ENCODE measurements around the gene OR13C9. TPM values are rescaled to one million over a fixed set of nuclear protein-coding genes. Genes with fewer than 3 reads are reported as not detected.

OR13C9 gene
- total and polyA plus RNA-seq, 9 of the 15 experiments (the other 6 are each of a cell fraction or from before 2014, with no cell fraction given), result not detected

GRCh38 chr9:104577263-104577662, 40.7 kb downstream of the OR13C9 start:
- TF ChIP-seq ADNP (tag; IDR thresholded peaks at IDR 0.05) (no peak), ZNF436 (CRISPR knock-in tag; IDR thresholded peaks at IDR 0.05) (no peak), GTF2E2 (tag; IDR thresholded peaks at IDR 0.05) (no peak), PCBP1 (IDR thresholded peaks at IDR 0.05; ENCODE audit: low read depth, low read length, poor library complexity, severe bottlenecking) (no peak), CEBPG (CRISPR knock-in tag; IDR thresholded peaks at IDR 0.05) (no peak), CEBPG (tag; conservative IDR thresholded peaks at IDR 0.05 in 1 of 2, IDR thresholded peaks at IDR 0.05 in 1 of 2) (peak in 1 of 2 experiments; percentile 68; a peak in 1 of 4 replicates), ELF4 (CRISPR knock-in tag; IDR thresholded peaks at IDR 0.05) (no peak), FUS (optimal IDR thresholded peaks at IDR 0.05; ENCODE audit: low read depth, low read length) (no peak), ZNF717 (CRISPR knock-in tag; IDR thresholded peaks at IDR 0.05) (no peak)
- TF ChIP-seq, protein P1, sequence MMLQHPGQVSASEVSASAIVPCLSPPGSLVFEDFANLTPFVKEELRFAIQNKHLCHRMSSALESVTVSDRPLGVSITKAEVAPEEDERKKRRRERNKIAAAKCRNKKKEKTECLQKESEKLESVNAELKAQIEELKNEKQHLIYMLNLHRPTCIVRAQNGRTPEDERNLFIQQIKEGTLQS (IDR thresholded peaks at IDR 0.05), result 0 out of 2 replicates have a peak, but pooled peaks have one; percentile 16
- TF ChIP-seq, protein P1 (CRISPR knock-in tag; conservative IDR thresholded peaks at IDR 0.05), result no peak
- ChIA-PET POLR2A (no interaction called here), CTCF (ENCODE audit: low intra/inter-chr PET ratio) (no interaction called here)
- 0% methylated on average over 5 of the region's 5 CpGs for WGBS (ENCODE audit: insufficient coverage, low coverage, missing lambda C conversion rate)
- Histone ChIP-seq H3K36me3 (ENCODE audit: control insufficient read depth, insufficient read depth, low read length) (no peaks in the 10 kb centered on the region), H3K9me3 (replicated peaks; ENCODE audit: control insufficient read depth, insufficient read depth, low read depth, low read length) (no peaks in the 10 kb centered on the region; the same call in 1 of the 2 replicates), H3K9me1 (ENCODE audit: control insufficient read depth, insufficient read depth, low read length) (no peaks in the 10 kb centered on the region), H4K20me1 (replicated peaks; ENCODE audit: control insufficient read depth, insufficient read depth, low read length) (no peaks in the 10 kb centered on the region), H3K4me2 (ENCODE audit: insufficient read depth, low read length) (no peak overlapping the region), H3K27ac (ENCODE audit: extremely low read depth, low read depth, low read length) (no peak overlapping the region), H3K9ac (ENCODE audit: insufficient read depth in 1 of 2, low read depth in 2 of 2, low read length in 2 of 2) (no peak overlapping the region), H3K4me3 (no peak overlapping the region), H3K27me3 (ENCODE audit: control insufficient read depth in 2 of 2, insufficient read depth in 2 of 2, low read length in 2 of 2) (no peaks in the 10 kb centered on the region), H2AFZ (ENCODE audit: low read depth, low read length) (no peak overlapping the region), H3K4me1 (replicated peaks in 1 of 2; ENCODE audit: control insufficient read depth in 2 of 2, insufficient read depth in 2 of 2, low read length in 2 of 2) (no peaks in the 10 kb centered on the region), H3K79me2 (ENCODE audit: control insufficient read depth, insufficient read depth, low read length) (no peaks in the 10 kb centered on the region)
- no peak for FAIRE-seq
- no TSS peak for BruUV-seq (replicated peaks)
- no peak for DNase-seq (ENCODE audit: extremely low read depth in 1 of 4, low spot score in 3 of 4)
- in situ Hi-C loops (cut with MboI) (no loop called here), intact Hi-C loops (cut with micrococcal nuclease) (no loop called here)
- ATAC-seq, result no peak
